Sigmoid colon (tissue), 7 donors: ENCODE data around the gene FRMPD4. TPM values are rescaled to one million over a fixed set of nuclear protein-coding genes. Genes with fewer than 3 reads are reported as not detected.
A peak's percentile ranks its signal among the peaks of the same experiment; 100 is the strongest.

Experiments used
- DNase-seq: peaks from one replicate; pipeline ENCODE4 v3.0.0-alpha.2; 2019
- H3K27ac ChIP-seq, 4 donors: fragments of 200-600 bp; sonication (generic); one replicate each; pipeline ENCODE4 v1.5.1; 2016 to 2019; ENCODE audit warnings: mild to moderate bottlenecking in 1 of 4
- H3K27me3 ChIP-seq, 3 donors: fragments of 200-600 bp; sonication (generic); one replicate each; pipeline ENCODE4 v1.5.1; 2019; ENCODE audit warnings: mild to moderate bottlenecking in 1 of 3
- H3K36me3 ChIP-seq, 4 donors: fragments of 200-600 bp; sonication (generic); one replicate each; pipeline ENCODE4 v1.5.1; 2016 to 2019
- H3K4me1 ChIP-seq, 4 donors: fragments of 200-600 bp; sonication (generic); one replicate each; pipeline ENCODE4 v1.5.1; 2017 to 2019
- H3K4me3 ChIP-seq, 4 donors: fragments of 200-600 bp; sonication (generic); one replicate each; pipeline ENCODE4 v1.5.1; 2017 to 2019; ENCODE audit warnings: mild to moderate bottlenecking in 2 of 4, moderate library complexity in 1 of 4
- H3K9me3 ChIP-seq, 4 donors: fragments of 200-600 bp in 3 of 4; sonication (generic) in 3 of 4; one replicate each; pipeline versions ENCODE4 v1.5.1 to v1.6.1; 2013 to 2019
- CTCF ChIP-seq, 4 experiments: fragments of 450-650 bp in 3 of 4; fragments of 200-600 bp in 1 of 4; IDR thresholded peaks; one replicate each; pipeline ENCODE4 v1.5.1; 2016 to 2019; ENCODE audit warnings: antibody characterized with exemption in 4 of 4, mild to moderate bottlenecking in 3 of 4, moderate library complexity in 2 of 4
- EP300 ChIP-seq, 4 donors: sonication (generic); formaldehyde crosslinking; IDR thresholded peaks; one replicate each; pipeline ENCODE4 v1.6.1; 2017; ENCODE audit warnings: antibody characterized with exemption in 4 of 4
- POLR2A ChIP-seq, 2 donors: fragments of 450-650 bp; IDR thresholded peaks; one replicate each; pipeline ENCODE4 v1.6.1; 2016; ENCODE audit warnings: antibody characterized with exemption in 2 of 2, mild to moderate bottlenecking in 2 of 2, moderate library complexity in 2 of 2
- POLR2AphosphoS5 ChIP-seq, 4 donors: sonication (generic); formaldehyde crosslinking; IDR thresholded peaks; one replicate each; pipeline ENCODE4 v1.6.1; 2017; ENCODE audit warnings: antibody characterized with exemption in 4 of 4
- WGBS, 2 donors: extraction: QIAGEN DNeasy Blood & Tissue Kit; methylation state at CpG; one replicate each; pipeline ENCODE4 v1.1.7; 2013; 5-methylcytosine and 5-hydroxymethylcytosine counted together
- intact Hi-C: fragments of 100-400 bp; cut with DNase I; formaldehyde crosslinking; loops from one replicate; pipeline ENCODE4 v1.15.1; 2023
- polyA plus RNA-seq, 3 donors: library from polyadenylated mRNA; stranded (reverse); fragments of 200-250 nt; gene quantifications; one replicate each; pipeline ENCODE4 v1.2.3, GENCODE V29; 2013
- total RNA-seq, 4 donors: library from RNA; depleted of rRNA; stranded (reverse); fragments of >200 nt; gene quantifications; one replicate each; pipeline ENCODE4 v1.1.0, GENCODE V29; 2016
- donor health status: healthy with polysubstance abuse.
- donor health status: Bipolar disorder and iron deficiency.
- donor health status: healthy.

FRMPD4 gene
- total and polyA plus RNA-seq, 7 donors = 0.22 to 5.8 (median 2.9) TPM; not detected in 2

- 37 to 47% methylated on average over 2 of the region's 2 CpGs for WGBS, 2 donors
- intact Hi-C loops = loop anchor here (5.0 kb wide), 2 partner anchors 431 to 486 kb away; partner anchors contain the start of gene FRMPD4
- H3K27me3 ChIP-seq = no peaks in the 10 kb centered on the region
- no peaks in the 10 kb centered on the region for H3K36me3 ChIP-seq
- no peaks in the 10 kb centered on the region for H3K4me1 ChIP-seq
- no peak overlapping the region for H3K4me3 ChIP-seq
- no peak for DNase-seq
- TF ChIP-seq CTCF (IDR thresholded peaks at IDR 0.05) (peak in 2 of 4 experiments; percentile 19 to 48), EP300 (IDR thresholded peaks at IDR 0.05) (no peak)
- H3K9me3 ChIP-seq = no peaks in the 10 kb centered on the region
- H3K27ac ChIP-seq = no peak overlapping the region
These were observed 429.6 kb downstream of the FRMPD4 start for GRCh38 chrX:12567857-12568256.

- DNase-seq = no peak
- Histone ChIP-seq H3K36me3 (no peaks in the 10 kb centered on the region), H3K4me3 (no peak overlapping the region), H3K9me3 (no peaks in the 10 kb centered on the region), H3K4me1 (no peaks in the 10 kb centered on the region), H3K27ac (no peak overlapping the region), H3K27me3 (no peaks in the 10 kb centered on the region)
- 54 to 67% methylated on average over 4 of the region's 4 CpGs for WGBS, 2 donors
- TF ChIP-seq POLR2A (IDR thresholded peaks at IDR 0.05) (no peak), CTCF (IDR thresholded peaks at IDR 0.05) (no peak), POLR2AphosphoS5 (IDR thresholded peaks at IDR 0.05) (no peak), EP300 (IDR thresholded peaks at IDR 0.05) (no peak)
- intact Hi-C loops = no loop called here
These were observed 432.7 kb downstream of the FRMPD4 start for GRCh38 chrX:12570859-12571501.

- Histone ChIP-seq H3K4me3 (no peak overlapping the region), H3K27me3 (no peaks in the 10 kb centered on the region), H3K4me1 (no peaks in the 10 kb centered on the region), H3K36me3 (no peaks in the 10 kb centered on the region), H3K27ac (no peak overlapping the region), H3K9me3 (no peaks in the 10 kb centered on the region)
- intact Hi-C loops = no loop called here
- 86 to 91% methylated on average over 5 of the region's 5 CpGs for WGBS, 2 donors
- no peak for DNase-seq
- TF ChIP-seq POLR2A (IDR thresholded peaks at IDR 0.05) (no peak), POLR2AphosphoS5 (IDR thresholded peaks at IDR 0.05) (no peak), CTCF (IDR thresholded peaks at IDR 0.05) (no peak), EP300 (IDR thresholded peaks at IDR 0.05) (no peak)
These were observed 441.0 kb downstream of the FRMPD4 start for GRCh38 chrX:12579311-12579710.

GRCh38 chrX:12580548-12580947 is 442.3 kb downstream of the FRMPD4 start:
- 54 to 77% methylated on average over 3 of the region's 3 CpGs for WGBS, 2 donors
- no peak for DNase-seq
- Histone ChIP-seq H3K9me3 (no peaks in the 10 kb centered on the region), H3K4me1 (no peaks in the 10 kb centered on the region), H3K36me3 (no peaks in the 10 kb centered on the region), H3K27ac (no peak overlapping the region), H3K4me3 (no peak overlapping the region), H3K27me3 (no peaks in the 10 kb centered on the region)
- intact Hi-C loops = no loop called here
- no peak for TF ChIP-seq POLR2A (IDR thresholded peaks at IDR 0.05)
- no peak for TF ChIP-seq CTCF (IDR thresholded peaks at IDR 0.05)
- no peak for TF ChIP-seq EP300 (IDR thresholded peaks at IDR 0.05)
- TF ChIP-seq POLR2AphosphoS5 (IDR thresholded peaks at IDR 0.05) = no peak

- Histone ChIP-seq H3K9me3 (no peaks in the 10 kb centered on the region), H3K36me3 (no peaks in the 10 kb centered on the region), H3K4me3 (no peak overlapping the region), H3K4me1 (no peaks in the 10 kb centered on the region), H3K27me3 (no peaks in the 10 kb centered on the region), H3K27ac (no peak overlapping the region)
- WGBS, 2 donors = 81 to 83% methylated on average over 4 of the region's 4 CpGs
- no peak for DNase-seq
- no peak for TF ChIP-seq POLR2AphosphoS5 (IDR thresholded peaks at IDR 0.05)
- TF ChIP-seq POLR2A (IDR thresholded peaks at IDR 0.05) = no peak
- no peak for TF ChIP-seq CTCF (IDR thresholded peaks at IDR 0.05)
- TF ChIP-seq EP300 (IDR thresholded peaks at IDR 0.05) = no peak
- intact Hi-C loops = no loop called here
These were observed 443.3 kb downstream of the FRMPD4 start for GRCh38 chrX:12581546-12581945.
